Activated CD4-positive, CD25-positive, alpha-beta regulatory T cell treated with anti-CD3 and anti-CD28 coated beads, Interleukin-2, amount 50 U/mL, for 24 hours (primary cell): Measurements from ENCODE around the gene DMD.
"Not testable (repeated sequence)": the region's sequence is repeated elsewhere in the genome, so short reads cannot be mapped to it uniquely, and the experiment has no call there.

Experiments
- ATAC-seq, 2 donors: fragments of 150-1000 bp; cut with Tn5 transposase; one replicate each; pipeline ENCODE4 v1.10.0; 2021; ENCODE audit warnings: mild to moderate bottlenecking in 1 of 2, moderate library complexity in 1 of 2

The DMD gene

DNA sequence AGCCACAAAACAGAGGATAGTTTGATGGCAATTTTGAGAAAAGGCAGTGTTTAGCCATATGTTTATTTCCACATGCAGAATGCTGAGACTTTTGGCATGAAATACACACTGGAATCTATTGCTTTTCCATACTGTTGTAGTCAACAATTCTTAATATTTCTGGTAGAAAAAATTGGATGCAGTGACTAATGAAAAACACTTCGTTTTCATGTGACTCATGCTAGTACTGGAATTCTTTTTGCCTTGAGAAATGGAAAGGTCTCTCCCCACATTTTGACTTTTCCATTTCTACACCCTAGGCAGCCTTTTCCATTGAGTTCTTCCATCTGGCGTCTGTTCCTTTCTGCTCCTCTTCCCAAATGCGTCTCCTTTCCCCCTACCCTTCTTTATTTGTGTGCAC, 1714.3 kb downstream of the DMD start:
- ATAC-seq, result no peak

DNA sequence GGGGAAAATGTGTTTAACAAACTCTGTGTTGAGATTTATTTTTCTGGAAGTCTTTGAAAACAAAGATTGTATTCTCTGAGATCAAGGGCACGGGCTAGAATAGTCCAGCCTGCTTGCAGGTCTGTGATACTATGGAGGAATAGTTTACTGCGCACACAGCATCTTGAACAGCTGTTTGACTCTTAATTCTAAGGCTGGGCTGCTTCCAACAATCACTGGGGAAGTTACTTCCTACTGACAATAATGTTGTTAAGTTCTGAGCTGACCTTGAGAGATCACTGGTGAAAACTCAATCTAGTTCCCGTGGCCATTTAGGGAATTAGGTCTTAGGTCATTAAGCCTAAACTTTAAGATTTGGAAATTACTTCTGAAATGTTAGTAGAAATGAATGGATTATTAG, 1723.4 kb downstream of the DMD start:
- no peak for ATAC-seq

DNA sequence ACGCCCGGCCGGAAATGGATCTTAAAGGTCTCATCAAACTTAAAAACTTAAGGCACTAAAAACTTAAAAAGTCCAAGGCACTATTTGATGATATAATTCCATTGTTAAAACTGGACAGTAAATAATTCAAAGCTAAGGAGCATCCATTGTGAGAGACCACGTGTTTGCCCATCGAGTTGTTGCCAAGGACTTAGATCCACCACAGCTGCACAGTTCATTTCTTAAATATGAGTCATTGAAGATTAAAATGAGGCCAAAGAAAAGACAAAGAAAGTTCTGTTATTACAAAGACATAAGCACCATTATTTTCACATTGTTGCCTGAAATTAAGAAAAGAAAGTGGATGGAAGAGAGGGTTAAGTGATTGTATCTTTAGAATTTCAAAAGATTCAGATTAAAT, 1728.0 kb downstream of the DMD start:
- no peak for ATAC-seq

DNA sequence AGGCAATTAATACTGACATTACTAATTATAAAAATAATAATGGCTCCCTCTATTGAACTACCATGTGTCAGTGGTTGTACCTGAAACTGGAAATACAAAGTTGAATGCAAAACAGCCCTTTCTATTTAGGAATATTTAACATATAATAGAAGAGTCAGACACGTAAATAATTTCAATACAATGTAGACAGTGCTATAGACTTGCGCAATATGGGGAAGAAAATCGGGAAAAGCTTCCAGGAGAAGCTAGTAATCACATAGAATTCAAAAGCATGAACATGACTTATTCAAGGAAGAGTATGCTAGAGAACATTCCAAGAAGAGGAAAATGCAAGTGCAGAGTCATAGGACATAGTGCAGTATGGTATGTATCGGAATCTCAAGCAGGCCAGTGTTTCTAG, 1730.7 kb downstream of the DMD start:
- no peak for ATAC-seq

DNA sequence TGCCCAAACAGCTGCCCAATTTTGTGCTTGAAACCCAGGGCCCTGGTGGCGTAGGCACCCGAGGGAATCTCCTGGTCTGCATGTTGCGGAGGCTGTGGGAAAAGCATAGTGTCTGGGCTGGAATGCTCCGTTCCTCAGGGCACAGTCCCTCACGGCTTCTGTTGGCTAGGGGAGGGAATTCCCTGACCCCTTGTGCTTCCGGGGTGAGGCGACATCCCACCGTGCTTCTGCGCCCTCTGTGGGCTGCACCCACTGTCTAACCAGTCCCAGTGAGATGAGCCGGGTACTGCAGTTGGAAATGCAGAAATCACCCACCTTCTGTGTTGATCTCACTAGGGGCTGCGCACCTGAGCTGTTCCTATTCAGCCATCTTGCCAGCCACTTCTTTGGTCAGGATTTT, 1740.1 kb downstream of the DMD start:
- no peak for ATAC-seq

DNA sequence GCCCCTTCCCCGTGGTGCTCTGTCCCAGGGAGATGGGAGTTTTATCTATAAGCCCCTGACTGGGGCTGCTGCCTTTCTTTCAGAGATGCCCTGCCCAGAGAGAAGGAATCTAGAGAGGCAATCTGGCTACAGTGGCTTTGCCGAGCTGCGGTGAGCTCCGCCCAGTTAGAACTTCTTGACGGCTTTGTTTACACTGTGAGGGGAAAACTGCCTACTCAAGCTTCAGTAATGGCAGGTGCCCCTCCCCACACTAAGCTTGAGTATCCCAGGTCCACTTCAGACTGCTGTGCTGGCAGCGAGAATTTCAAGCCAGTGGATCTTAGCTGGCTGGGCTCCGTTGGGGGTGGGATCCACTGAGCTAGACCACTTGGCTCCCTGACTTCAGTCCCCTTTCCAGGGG, 1740.6 kb downstream of the DMD start:
- ATAC-seq, result not testable (repeated sequence)

DNA sequence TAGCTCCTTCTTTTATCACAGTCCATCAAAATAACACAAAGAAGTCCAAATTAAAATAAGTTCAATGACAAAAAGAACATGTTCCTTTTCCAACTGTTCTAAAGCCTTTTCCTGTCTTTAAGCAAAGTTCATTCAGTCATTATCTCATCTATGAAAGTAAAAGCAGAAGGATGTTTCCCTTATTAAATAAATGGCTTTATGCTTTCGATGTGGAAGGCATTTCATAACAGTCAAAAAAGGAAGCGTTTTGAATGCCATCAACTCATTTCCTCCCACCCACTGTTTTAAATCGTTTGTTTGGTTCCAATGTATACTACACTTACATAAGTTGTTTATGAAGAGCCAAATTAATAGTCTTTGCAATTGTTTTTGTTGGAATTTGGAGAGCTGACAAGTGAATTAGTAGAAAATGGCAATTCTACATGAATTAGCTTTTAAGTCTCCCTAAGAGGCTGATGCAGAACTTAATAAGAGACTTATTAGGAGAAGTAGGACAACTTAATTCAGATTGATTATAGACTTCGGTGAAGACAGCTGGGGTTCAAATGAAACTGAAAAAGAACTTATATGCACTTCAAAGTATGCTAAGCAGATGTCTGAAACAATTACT, 1746.9 kb downstream of the DMD start:
- ATAC-seq, result no peak

DNA sequence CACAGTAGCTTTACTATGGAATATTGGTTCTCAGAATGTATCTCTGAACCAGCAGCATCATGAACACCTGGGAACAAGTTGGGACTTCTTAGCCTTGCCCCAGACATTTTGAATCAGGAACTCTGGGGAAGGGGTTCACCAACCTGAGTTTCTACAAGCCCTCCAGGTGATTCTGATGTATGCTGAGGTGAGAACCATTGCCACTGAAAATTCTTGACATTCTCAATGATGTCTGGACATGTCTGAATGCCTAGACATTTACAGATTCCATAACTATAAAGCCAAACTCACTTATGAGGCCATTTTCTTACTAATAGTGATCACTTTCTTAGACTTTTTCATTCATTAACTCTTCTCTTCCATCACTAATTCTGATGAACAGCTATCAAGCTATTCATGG, 1750.1 kb downstream of the DMD start:
- no peak for ATAC-seq

DNA sequence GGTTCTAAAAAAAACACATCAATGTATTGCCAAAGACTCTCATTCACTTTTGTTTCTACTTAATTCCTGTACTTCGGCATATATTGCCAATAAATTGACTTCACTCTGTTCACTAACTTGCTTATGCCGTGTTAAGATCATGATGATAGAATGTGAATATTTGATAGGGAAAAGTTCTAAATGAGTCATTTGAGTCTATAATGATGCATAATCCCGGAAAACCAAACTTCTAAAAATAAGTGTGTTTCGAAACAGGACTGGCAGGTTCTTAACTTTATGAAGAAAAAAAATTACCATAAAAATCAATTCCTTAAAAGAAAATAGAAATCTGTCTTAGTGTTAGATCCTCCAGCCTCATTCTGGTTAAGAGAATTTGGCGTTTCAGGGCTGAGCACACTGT, 1752.0 kb downstream of the DMD start:
- ATAC-seq, result no peak

DNA sequence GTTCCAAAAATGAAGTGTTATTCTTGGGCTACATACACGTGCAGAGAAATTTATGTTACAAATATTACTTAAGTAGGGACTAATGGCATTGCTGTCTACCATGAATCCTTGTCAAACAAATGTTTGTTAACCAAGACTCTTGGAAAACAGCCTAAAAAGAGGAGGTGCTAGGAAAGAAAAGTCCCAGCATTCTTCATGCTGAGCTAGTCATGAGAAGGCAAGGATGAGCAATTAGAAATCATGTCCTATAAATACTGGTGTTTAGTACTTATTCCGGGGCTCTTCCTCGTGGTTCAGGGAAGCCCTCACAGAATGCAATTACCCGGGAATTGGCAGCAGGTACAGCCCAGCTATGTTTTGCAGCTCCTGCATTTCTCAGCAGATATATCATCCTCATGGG, 1761.4 kb downstream of the DMD start:
- ATAC-seq, result no peak

DNA sequence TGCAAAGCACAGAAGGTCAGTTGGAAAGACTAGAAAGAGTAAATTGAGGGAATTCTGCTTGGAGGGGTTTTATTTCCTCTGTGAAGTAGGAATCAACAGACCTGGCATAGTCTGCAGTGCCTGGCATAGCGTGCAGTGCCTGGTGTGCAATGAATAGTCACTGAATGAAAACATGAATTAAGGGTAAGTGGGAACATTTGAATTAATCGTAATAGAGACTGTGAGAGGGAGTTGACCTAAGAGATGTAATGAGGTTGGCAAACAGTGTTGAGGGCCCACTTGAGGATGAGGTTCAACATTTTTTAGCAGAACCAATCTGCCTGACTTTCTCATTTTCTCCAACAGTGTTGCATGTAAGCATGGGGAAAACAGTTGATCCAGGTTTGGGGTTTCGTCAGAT, 1762.3 kb downstream of the DMD start:
- ATAC-seq, result no peak

DNA sequence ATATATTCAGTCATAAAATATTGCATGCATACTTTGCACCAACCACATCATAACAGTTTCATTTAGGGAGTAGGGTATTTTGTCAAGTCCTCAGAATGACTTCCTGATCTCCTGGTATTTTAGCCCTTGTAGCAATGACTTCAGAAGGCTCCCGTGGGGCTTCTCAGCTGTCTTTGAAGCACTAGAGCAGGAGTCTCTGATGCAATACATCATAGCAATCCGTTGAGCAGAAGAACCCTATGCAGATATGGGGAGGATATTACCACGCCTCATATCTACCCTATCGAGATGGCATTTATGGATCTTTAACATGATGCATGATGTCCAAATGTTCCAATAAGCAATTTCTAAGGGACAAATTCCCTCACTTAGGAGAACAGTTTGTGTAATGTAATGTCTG, 1765.8 kb downstream of the DMD start:
- ATAC-seq, result no peak

DNA sequence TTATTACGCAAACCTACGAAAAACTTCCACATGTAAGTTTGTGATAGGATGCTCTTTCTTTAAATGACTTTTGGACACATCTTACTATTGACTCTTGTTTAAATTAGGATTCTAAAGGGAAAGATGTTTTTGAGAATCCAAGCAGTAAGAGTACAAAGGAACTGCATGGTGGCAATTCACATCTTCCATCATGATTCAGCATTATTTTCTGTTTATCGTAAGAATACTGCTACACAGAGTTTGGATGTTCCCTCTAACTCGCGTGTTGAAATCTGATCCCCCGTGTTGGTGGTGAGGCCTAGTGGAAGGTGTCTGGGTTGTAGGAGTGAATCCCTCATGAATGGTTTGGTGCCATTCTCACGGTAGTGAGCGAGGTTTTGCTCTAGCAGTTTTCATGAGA, 1767.7 kb downstream of the DMD start:
- ATAC-seq, result no peak

DNA sequence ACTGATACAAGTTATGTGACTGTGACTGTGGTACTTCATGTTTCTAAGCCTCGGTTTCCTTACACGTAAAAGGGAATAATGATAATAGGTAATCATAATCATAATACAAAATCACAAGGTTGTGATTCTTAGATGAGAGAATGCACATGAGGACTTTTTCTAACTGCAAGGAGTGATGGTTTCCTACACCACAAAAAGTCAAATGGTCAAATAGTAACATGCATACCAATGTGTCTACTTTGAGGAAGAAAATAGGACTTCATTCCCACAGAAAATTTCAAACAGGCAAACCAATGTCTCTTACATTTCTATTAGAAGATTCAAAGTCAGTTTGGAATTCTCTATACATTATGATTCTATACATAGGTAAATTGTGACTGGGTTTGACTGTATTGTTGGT, 1770.8 kb downstream of the DMD start:
- ATAC-seq, result no peak

DNA sequence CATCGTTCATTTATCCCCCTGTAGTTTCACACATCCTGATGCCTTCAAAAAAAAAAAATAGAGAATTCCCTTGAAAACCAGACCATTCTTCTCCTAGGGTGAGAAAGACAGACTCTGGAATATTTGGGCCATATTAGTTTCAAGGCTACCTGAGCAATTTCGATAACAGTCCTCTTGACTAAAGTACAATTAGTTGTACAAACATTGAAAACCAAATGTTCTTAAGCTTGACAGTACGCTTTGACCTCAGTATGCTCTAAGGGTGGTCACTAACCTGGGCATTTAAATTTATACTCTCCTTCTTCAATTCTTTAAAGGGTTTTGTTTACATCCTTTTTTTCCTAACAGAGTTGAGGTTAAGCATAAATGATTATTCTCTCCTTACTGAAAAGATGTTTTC, 1774.9 kb downstream of the DMD start:
- no peak for ATAC-seq

DNA sequence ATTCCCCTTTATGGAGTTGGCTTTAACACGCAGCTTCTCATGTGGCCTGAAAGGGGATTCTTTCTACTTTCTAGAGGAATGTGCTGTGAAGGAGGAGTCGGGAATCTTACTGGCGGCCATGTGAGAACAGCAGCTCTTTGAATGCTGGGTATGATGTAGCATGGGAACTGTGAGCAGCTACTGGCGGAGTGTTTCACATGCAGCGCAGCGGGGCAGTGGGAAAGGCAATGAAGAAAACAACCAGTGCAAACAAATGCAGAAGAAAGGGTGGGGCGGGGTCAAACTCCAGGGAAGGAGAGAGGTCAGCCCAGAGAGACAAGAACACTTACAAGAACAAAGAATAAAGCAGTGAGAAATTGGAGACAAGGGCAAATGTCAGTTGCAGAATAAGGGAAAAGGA, 1775.8 kb downstream of the DMD start:
- ATAC-seq, result no peak

DNA sequence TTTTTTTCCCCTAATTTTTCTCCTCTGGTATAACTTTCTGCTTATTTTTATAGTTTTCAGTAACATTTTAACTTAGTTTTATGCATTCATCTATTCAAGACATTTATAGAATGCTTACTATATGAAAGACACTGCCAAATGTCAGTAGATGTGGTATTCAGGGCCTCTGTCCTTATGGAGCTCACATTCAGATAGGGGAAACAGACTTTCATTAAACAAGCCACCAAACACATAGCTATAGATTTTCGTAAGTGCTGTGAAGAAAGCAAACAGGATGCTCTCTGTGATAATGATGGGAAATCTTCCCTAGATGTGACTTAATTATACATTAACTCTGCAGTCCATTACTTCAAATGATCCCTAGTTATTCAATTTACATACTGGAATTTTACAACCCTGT, 1777.5 kb downstream of the DMD start:
- ATAC-seq, result no peak

DNA sequence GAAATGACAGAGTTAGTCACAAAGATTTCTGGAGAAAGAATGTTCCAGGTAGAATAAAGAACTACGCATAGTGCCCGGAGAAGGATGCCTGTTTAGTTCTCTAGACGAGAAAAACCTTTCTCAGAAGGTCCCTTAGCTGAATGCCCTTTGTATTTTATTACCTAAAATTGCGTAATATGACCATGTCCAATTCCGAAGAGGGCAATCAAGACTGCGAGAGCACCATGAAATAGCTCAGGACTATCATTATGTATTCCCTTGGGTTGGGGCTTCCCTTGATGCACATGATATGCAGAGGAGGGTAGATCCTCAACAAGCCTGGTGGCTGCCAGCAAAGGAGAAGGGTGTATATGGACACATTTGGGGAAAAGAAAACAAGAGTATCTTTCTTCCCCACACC, 1781.4 kb downstream of the DMD start:
- ATAC-seq, result no peak

DNA sequence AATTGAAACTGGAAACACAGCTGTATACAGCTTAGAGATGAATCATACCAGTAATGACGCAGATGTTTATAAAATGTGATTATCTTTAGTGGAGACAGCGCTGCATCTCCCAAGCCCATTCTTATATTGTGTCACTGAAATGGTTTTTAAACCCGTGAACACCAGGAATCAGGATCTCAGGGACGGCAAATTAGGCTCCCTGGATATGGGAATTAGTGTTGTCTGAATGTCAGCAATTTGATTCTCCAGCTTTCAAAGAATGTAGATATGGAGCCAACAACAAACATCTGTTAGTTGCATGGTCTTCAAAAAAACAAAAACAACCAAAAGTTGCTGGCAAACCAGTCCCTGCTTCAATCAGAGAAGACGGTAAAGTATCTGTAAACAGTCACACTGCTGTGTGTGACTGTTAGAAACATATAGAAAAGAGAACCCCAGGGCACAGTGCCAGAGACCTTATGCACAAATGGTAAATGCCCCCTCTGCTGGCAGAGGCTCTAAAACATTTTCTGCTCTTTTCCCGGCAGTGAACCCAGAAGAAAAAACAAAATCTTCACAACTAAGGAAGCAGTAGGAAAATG, 1787.7 kb downstream of the DMD start:
- ATAC-seq, result no peak

DNA sequence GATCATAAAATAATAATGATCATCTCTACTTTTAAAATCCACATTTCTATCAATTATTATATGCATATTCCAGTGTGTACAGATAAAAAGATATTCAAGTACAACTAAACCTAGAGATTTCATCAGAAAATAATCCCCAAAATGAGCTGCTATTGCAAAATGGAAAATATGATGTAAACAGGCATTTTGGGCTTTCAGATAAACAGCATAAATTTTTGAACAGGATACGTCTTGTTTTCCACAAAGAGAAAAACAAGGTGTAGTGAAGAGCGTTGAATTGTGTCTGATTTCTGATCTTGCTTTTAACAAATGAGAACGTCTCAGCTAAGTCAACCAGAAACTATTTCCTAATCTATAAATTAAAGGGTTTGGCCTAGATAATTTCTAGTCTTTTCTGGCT, 1789.9 kb downstream of the DMD start:
- ATAC-seq, result no peak

DNA sequence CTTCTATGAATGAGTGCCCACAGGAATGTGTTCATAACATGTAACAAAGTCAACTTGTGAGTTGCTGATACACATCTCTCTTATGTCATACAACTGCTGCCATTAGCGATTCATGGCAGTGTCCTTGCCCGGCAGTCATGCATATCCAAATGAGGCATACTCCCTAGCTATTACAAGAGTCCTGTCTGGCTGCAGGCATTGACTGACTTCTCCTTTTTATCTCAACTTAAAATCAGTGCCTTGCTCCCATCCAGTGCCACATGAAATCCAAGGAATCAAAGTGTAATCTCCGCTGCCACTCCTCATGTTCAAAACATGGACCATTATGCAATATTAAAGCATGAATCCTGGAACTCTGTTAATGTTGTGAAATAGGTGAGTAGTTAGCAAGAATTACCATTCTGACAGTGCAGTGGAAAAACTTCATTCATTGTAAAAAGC, 1790.6 kb downstream of the DMD start:
- no peak for ATAC-seq

DNA sequence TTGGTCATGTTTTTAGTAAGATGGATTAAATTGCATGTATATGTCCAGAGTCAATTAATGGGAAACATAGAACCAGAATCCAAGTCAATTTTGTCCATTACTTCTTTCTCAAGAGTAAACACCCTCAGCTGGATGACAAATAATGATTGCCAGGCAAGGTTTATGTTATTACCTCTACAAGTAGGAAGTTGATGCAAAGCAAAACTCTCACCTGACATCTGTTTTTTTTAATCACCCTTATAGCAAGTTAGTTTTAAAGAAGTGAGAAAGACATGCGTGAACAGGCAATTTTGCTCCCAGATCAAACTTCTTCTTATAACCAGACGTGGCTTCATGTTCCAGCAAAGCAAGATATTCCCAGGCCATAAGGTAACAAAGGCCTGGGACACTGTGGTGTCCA, 1791.0 kb downstream of the DMD start:
- no peak for ATAC-seq

DNA sequence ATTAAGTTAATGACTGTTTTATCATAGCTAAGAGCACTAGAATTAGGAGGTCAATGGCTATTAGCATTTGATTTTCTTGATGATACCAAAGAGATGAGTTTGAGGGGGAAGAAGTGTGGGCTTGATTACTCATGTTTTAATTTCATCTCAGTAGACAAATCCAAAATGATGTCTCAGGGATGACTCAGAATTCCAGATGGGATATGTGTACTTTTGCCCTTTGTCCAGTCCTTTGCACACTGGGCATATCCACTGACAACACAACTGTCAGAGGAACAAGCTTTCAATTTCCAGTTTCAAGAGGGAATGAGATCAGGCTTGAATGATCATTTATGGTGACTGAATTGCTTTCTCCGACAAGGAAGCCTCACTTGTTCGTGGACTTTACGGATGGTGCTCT, 1814.2 kb downstream of the DMD start:
- no peak for ATAC-seq

DNA sequence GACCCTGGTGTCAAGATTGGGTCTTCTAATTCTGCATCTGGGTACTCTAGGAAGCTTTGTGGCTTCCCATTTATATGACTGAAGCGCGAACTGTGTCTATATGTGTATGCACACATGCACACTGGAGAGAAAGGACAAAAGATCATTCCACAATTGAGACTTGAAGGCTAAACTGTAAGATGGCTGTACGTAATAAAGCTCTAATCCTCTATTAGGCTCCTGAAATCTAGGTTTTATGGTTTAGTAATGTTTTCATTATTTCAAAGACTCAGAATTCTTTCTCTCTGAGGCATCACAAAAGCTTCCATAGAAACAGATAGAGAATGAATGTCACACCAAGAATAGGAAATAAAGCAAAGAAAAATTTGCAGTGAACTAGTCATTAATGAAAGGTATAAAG, 1818.8 kb downstream of the DMD start:
- no peak for ATAC-seq

DNA sequence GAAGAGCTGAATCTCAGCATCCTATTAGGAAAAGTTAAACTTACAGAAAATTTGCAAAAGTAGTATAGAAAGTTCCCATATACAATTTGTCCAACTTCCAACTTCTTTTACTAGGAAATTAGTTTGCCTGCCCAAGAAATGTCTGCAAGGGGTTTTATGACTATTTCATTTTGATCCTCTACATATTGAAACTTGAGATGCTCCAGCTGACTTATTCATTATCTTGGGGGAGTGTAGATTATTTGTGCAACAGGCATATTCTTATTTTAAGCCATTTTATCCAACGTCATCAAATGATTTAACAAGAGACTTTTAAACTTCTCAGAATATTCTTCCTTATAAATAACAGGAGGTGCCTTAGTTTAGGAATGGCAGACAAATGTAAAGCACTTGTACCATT, 1822.4 kb downstream of the DMD start:
- no peak for ATAC-seq
